Measurements from ENCODE around the gene APOA5. TPM values are rescaled to one million over a fixed set of nuclear protein-coding genes. Genes with fewer than 3 reads are reported as not detected.

APOA5 gene
- total RNA-seq, 2 experiments from 2014 or later, result not detected

DNA sequence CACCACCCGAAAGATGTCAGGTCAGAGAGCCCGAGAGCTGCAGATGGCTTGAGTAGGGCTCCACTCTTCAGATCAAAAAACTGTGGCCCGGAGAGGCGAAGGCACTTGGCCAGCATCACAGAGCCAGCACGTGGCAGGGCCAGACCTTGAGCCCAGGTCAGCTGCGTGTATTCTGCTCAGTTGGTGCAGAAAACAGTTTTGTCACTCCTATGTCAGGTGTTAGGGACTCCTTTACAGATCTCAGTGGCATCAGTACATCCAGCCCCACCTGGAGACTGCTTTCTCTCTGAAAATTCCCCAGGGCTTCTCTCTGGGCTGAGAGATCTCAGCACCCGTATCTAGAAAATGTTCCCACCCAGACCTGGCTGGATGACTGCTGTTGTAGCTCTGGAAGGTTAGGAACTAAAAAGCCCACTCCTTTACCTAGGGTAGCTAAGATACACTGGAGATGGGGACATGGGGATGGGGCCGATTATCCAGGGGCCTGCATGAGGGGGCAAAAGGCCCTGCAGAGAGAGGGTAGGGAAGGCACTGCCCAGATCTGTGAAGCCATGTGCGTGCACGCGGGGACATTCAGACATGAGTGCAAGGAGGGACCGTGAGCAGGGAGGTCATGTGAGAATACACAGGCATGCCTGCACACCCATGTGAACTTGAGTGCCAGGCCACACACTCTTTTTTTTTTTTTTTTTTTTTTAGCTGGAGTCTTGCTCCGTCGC, 42.3 kb upstream of the APOA5 start:
- peaks cover 17% of the 10 kb centered on the region for H3K4me1 Mint-ChIP-seq (ENCODE audit: low read depth)
- ChIA-PET CTCF (interaction anchor here (1.0 to 6.5 kb wide), 5 partner anchors 18 to 272 kb away, joined by 3 to 211 read pairs (median 4); partner anchors contain the start of genes APOA5 and ZPR1), POLR2A (interaction anchor here (0.6 kb wide), 1 partner anchor 47 kb away, joined by 4 read pairs; no protein-coding TSS in a partner anchor)
- no peak overlapping the region for H3K27ac Mint-ChIP-seq
- H3K9me3 Mint-ChIP-seq (ENCODE audit: insufficient read depth), result no peaks in the 10 kb centered on the region
- DNase-seq (no peak), ATAC-seq (no peak)
- H3K36me3 Mint-ChIP-seq (ENCODE audit: low read depth), result no peaks in the 10 kb centered on the region
- H3K27me3 Mint-ChIP-seq (ENCODE audit: low read depth), result no peaks in the 10 kb centered on the region
- no peak overlapping the region for H3K4me3 Mint-ChIP-seq

DNA sequence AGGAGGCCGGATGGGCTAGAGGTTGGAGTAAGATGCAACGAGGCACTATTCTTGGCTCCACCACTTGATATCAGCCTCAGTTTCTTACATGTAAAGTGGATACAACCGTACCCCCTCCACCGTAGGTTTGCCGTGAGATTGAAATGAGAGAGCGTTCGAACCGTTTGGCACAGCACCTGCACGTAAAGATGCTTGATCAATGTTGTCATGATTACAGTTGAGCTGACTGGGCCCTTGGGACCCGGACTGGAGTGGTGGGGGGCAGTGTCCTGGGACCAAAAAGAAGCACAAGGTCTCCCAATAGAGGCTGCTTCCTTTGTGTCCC, 41.8 kb upstream of the APOA5 start:
- ChIA-PET POLR2A (interaction anchor here (1.0 kb wide), 1 partner anchor 13 kb away, joined by 3 read pairs; no protein-coding TSS in a partner anchor), CTCF (interaction anchor here (1.0 to 6.5 kb wide), 5 partner anchors 18 to 273 kb away, joined by 3 to 211 read pairs (median 4); partner anchors contain the start of genes APOA5 and ZPR1)
- Mint-ChIP-seq H3K9me3 (ENCODE audit: insufficient read depth) (no peaks in the 10 kb centered on the region), H3K27ac (no peak overlapping the region), H3K36me3 (ENCODE audit: low read depth) (no peaks in the 10 kb centered on the region), H3K4me3 (no peak overlapping the region), H3K27me3 (ENCODE audit: low read depth) (no peaks in the 10 kb centered on the region), H3K4me1 (ENCODE audit: low read depth) (peaks cover 17% of the 10 kb centered on the region)
- ATAC-seq (no peak), DNase-seq (no peak)

DNA sequence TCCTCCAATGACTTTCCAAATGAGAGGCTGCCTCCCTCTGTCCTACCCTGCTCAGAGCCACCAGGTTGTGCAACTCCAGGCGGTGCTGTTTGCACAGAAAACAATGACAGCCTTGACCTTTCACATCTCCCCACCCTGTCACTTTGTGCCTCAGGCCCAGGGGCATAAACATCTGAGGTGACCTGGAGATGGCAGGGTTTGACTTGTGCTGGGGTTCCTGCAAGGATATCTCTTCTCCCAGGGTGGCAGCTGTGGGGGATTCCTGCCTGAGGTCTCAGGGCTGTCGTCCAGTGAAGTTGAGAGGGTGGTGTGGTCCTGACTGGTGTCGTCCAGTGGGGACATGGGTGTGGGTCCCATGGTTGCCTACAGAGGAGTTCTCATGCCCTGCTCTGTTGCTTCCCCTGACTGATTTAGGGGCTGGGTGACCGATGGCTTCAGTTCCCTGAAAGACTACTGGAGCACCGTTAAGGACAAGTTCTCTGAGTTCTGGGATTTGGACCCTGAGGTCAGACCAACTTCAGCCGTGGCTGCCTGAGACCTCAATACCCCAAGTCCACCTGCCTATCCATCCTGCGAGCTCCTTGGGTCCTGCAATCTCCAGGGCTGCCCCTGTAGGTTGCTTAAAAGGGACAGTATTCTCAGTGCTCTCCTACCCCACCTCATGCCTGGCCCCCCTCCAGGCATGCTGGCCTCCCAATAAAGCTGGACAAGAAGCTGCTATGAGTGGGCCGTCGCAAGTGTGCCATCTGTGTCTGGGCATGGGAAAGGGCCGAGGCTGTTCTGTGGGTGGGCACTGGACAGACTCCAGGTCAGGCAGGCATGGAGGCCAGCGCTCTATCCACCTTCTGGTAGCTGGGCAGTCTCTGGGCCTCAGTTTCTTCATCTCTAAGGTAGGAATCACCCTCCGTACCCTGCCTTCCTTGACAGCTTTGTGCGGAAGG, 40.9 kb upstream of the APOA5 start:
- no peak overlapping the region for H3K27ac Mint-ChIP-seq
- ChIA-PET CTCF (interaction anchor here (1.1 to 6.5 kb wide), 2 partner anchors 41 to 273 kb away, joined by 4 to 211 read pairs; partner anchors contain the start of genes APOA5 and ZPR1), POLR2A (interaction anchor here (1.0 kb wide), 1 partner anchor 12 kb away, joined by 3 read pairs; no protein-coding TSS in a partner anchor)
- H3K4me1 Mint-ChIP-seq (ENCODE audit: low read depth), result peaks cover 17% of the 10 kb centered on the region
- no peak overlapping the region for H3K4me3 Mint-ChIP-seq
- H3K27me3 Mint-ChIP-seq (ENCODE audit: low read depth), result no peaks in the 10 kb centered on the region
- H3K36me3 Mint-ChIP-seq (ENCODE audit: low read depth), result no peaks in the 10 kb centered on the region
- no peaks in the 10 kb centered on the region for H3K9me3 Mint-ChIP-seq (ENCODE audit: insufficient read depth)
- ATAC-seq (no peak), DNase-seq (no peak)

DNA sequence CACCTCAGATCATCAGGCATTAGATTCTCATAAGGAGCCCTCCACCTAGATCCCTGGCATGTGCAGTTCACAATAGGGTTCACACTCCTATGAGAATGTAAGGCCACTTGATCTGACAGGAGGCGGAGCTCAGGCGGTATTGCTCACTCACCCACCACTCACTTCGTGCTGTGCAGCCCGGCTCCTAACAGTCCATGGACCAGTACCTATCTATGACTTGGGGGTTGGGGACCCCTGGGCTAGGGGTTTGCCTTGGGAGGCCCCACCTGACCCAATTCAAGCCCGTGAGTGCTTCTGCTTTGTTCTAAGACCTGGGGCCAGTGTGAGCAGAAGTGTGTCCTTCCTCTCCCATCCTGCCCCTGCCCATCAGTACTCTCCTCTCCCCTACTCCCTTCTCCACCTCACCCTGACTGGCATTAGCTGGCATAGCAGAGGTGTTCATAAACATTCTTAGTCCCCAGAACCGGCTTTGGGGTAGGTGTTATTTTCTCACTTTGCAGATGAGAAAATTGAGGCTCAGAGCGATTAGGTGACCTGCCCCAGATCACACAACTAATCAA, 40.2 kb upstream of the APOA5 start:
- Mint-ChIP-seq H3K9me3 (ENCODE audit: insufficient read depth) (no peaks in the 10 kb centered on the region), H3K27me3 (ENCODE audit: low read depth) (no peaks in the 10 kb centered on the region), H3K27ac (no peak overlapping the region), H3K36me3 (ENCODE audit: low read depth) (no peaks in the 10 kb centered on the region), H3K4me3 (no peak overlapping the region), H3K4me1 (ENCODE audit: low read depth) (peaks cover 17% of the 10 kb centered on the region)
- no peak for DNase-seq
- POLR2A ChIA-PET, result no interaction called here
- no peak for ATAC-seq
- CTCF ChIA-PET, result interaction anchor here (6.5 kb wide), 1 partner anchor 41 kb away, joined by 211 read pairs; the partner anchor contains the start of genes APOA5 and ZPR1

DNA sequence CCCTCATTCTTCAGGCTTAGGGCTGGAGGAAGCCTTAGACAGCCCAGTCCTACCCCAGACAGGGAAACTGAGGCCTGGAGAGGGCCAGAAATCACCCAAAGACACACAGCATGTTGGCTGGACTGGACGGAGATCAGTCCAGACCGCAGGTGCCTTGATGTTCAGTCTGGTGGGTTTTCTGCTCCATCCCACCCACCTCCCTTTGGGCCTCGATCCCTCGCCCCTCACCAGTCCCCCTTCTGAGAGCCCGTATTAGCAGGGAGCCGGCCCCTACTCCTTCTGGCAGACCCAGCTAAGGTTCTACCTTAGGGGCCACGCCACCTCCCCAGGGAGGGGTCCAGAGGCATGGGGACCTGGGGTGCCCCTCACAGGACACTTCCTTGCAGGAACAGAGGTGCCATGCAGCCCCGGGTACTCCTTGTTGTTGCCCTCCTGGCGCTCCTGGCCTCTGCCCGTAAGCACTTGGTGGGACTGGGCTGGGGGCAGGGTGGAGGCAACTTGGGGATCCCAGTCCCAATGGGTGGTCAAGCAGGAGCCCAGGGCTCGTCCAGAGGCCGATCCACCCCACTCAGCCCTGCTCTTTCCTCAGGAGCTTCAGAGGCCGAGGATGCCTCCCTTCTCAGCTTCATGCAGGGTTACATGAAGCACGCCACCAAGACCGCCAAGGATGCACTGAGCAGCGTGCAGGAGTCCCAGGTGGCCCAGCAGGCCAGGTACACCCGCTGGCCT, 38.7 kb upstream of the APOA5 start:
- ChIA-PET POLR2A (no interaction called here), CTCF (no interaction called here)
- H3K4me1 Mint-ChIP-seq (ENCODE audit: low read depth), result peaks cover 7% of the 10 kb centered on the region
- no peak overlapping the region for H3K27ac Mint-ChIP-seq
- ATAC-seq (no peak), DNase-seq (no peak)
- H3K4me3 Mint-ChIP-seq, result no peak overlapping the region
- no peaks in the 10 kb centered on the region for H3K9me3 Mint-ChIP-seq (ENCODE audit: insufficient read depth)
- no peaks in the 10 kb centered on the region for H3K36me3 Mint-ChIP-seq (ENCODE audit: low read depth)
- H3K27me3 Mint-ChIP-seq (ENCODE audit: low read depth), result no peaks in the 10 kb centered on the region

DNA sequence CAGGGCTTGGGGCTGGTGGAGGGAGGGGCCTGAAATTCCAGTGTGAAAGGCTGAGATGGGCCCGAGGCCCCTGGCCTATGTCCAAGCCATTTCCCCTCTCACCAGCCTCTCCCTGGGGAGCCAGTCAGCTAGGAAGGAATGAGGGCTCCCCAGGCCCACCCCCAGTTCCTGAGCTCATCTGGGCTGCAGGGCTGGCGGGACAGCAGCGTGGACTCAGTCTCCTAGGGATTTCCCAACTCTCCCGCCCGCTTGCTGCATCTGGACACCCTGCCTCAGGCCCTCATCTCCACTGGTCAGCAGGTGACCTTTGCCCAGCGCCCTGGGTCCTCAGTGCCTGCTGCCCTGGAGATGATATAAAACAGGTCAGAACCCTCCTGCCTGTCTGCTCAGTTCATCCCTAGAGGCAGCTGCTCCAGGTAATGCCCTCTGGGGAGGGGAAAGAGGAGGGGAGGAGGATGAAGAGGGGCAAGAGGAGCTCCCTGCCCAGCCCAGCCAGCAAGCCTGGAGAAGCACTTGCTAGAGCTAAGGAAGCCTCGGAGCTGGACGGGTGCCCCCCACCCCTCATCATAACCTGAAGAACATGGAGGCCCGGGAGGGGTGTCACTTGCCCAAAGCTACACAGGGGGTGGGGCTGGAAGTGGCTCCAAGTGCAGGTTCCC, 38.0 kb upstream of the APOA5 start, which contains the start of gene APOC3:
Gene APOC3 (plus strand): TSS at position 383 of the 659 bp plus-strand sequence. CDS start 676 bp downstream, outside the sequence.
- Mint-ChIP-seq H3K27ac (no peak within 1 kb of the TSS), H3K36me3 (ENCODE audit: low read depth) (no peaks in the 10 kb centered on the region), H3K9me3 (ENCODE audit: insufficient read depth) (no peaks in the 10 kb centered on the region), H3K4me3 (no peak within 1 kb of the TSS), H3K4me1 (ENCODE audit: low read depth) (peaks cover under 1% of the 10 kb centered on the region), H3K27me3 (ENCODE audit: low read depth) (no peaks in the 10 kb centered on the region)
- ATAC-seq, result no peak
- CTCF ChIA-PET, result no interaction called here
- no peak for DNase-seq
- POLR2A ChIA-PET, result no interaction called here

DNA sequence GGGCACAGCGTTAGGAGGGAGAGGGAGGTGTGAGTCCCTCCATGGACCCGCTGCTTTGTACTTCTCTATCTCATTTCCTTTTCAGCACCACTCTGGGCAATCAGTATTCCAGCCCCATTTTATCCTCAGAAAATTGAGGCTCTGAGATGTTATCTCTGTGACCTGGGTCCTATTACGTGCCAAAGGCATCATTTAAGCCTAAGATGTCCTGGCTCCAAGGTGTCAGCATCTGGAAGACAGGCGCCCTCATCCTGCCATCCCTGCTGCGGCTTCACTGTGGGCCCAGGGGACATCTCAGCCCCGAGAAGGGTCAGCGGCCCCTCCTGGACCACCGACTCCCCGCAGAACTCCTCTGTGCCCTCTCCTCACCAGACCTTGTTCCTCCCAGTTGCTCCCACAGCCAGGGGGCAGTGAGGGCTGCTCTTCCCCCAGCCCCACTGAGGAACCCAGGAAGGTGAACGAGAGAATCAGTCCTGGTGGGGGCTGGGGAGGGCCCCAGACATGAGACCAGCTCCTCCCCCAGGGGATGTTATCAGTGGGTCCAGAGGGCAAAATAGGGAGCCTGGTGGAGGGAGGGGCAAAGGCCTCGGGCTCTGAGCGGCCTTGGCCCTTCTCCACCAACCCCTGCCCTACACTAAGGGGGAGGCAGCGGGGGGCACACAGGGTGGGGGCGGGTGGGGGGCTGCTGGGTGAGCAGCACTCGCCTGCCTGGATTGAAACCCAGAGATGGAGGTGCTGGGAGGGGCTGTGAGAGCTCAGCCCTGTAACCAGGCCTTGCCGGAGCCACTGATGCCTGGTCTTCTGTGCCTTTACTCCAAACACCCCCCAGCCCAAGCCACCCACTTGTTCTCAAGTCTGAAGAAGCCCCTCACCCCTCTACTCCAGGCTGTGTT, 37.2 kb upstream of the APOA5 start:
- H3K27me3 Mint-ChIP-seq (ENCODE audit: low read depth), result no peaks in the 10 kb centered on the region
- DNase-seq (no peak), ATAC-seq (no peak)
- H3K4me1 Mint-ChIP-seq (ENCODE audit: low read depth), result no peaks in the 10 kb centered on the region
- no peak overlapping the region for H3K27ac Mint-ChIP-seq
- ChIA-PET CTCF (no interaction called here), POLR2A (no interaction called here)
- no peaks in the 10 kb centered on the region for H3K36me3 Mint-ChIP-seq (ENCODE audit: low read depth)
- no peak overlapping the region for H3K4me3 Mint-ChIP-seq
- no peaks in the 10 kb centered on the region for H3K9me3 Mint-ChIP-seq (ENCODE audit: insufficient read depth)

DNA sequence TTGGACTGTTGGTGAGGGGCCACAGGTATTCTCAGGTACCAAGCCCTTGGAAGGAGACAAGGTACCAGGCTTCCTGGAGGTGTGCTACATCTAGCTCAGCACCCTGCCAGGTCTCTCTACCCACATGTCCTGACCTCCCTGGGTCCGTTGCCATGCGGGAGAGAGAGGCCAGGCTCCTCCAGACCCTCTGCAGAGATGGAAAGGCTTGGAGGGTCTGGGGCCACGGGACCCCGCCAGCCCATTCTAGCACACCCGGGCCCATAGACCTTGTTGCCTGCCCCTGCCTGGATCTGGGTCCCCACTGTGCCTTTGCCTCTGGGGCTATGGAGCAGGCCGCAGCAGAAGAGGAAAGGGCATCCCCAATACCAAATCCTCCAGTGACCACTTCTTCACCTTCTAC, 35.8 kb upstream of the APOA5 start:
- ATAC-seq (no peak), DNase-seq (no peak)
- H3K9me3 Mint-ChIP-seq (ENCODE audit: insufficient read depth), result no peaks in the 10 kb centered on the region
- H3K27ac Mint-ChIP-seq, result no peak overlapping the region
- ChIA-PET CTCF (interaction anchor here (0.9 kb wide), 1 partner anchor 8 kb away, joined by 3 read pairs; no protein-coding TSS in a partner anchor), POLR2A (no interaction called here)
- no peaks in the 10 kb centered on the region for H3K36me3 Mint-ChIP-seq (ENCODE audit: low read depth)
- no peak overlapping the region for H3K4me3 Mint-ChIP-seq
- no peaks in the 10 kb centered on the region for H3K4me1 Mint-ChIP-seq (ENCODE audit: low read depth)
- H3K27me3 Mint-ChIP-seq (ENCODE audit: low read depth), result no peaks in the 10 kb centered on the region

DNA sequence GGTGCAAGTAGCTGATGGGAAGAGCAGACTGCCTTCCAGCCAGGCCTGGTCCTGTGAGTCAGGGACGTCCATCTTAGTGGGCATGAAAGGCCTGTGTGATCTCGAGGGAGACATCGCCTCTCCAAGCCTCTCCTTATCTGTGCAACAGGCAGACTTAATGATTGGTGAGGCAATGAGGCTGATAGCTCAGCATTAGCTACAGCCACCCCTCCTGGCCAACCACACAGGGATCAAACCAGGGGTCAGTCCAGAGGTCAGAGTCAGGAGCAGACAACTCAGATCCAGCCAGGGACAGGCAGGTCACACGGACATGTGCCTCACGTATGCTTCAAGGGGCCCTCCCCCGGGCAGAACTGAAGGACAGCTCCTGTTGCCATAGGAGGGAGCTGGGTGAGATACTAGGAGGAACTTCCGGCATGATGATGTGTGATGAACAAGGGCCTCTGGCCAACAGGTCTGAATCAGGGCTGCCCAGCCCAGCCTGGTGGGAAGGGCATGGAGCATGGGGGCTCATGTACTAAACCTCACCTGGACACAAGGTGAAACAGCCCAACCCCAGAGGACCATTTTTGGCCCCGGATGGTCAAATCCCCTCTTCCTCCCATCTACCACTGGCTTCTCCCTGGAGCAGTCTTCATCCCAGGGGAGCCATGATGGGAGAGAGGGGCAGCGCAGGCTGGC, 35.2 kb upstream of the APOA5 start:
- no peaks in the 10 kb centered on the region for H3K4me1 Mint-ChIP-seq (ENCODE audit: low read depth)
- no peak for ATAC-seq
- ChIA-PET POLR2A (no interaction called here), CTCF (interaction anchor here (0.9 kb wide), 1 partner anchor 9 kb away, joined by 3 read pairs; no protein-coding TSS in a partner anchor)
- H3K4me3 Mint-ChIP-seq, result no peak overlapping the region
- no peak for DNase-seq
- no peaks in the 10 kb centered on the region for H3K36me3 Mint-ChIP-seq (ENCODE audit: low read depth)
- H3K27me3 Mint-ChIP-seq (ENCODE audit: low read depth), result no peaks in the 10 kb centered on the region
- H3K9me3 Mint-ChIP-seq (ENCODE audit: insufficient read depth), result no peaks in the 10 kb centered on the region
- H3K27ac Mint-ChIP-seq, result no peak overlapping the region
